ENCODE results near the gene MYO16.

The MYO16 gene

DNA sequence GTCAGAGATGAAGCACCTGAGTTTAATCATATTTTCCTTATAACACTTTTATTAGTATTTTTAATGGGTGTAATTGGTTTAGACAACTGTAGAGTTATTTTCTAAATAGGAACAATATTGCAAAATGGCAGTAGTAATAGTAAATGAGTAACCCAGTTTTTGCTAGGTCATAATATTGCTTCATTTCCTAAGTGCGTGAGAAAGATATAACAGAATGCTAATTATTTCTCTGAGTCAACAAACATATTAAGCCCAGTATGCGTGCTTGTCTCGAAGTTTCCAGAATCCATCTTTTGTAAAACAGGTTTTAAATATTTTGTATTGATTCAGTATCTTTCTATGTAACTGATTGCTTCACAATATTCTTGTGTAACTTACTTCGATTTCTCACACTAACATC lies 315.3 kb downstream of the MYO16 start:
- DNase-seq, result no peak

DNA sequence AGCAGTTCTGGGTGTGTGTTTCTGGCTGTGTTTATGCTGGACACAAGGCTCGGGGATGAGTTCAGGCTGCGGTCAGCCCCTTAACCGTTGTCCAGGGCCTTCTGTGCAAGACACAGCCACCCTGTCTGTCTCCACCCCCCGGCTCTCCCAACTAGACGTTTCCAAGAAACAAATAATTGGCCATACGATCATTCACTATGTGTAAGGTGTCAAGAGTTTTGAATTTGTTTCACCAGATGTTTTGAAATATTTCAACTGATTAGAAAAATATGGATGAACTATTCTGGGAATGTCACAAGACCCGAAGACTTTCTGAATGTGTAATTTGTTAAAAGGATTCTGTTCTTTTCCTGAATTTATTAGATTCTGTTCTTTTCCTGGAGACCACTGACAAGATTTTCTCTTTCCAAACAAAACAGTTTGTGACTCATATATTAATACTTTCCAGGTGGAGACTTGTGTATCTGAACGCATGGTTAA lies 318.2 kb downstream of the MYO16 start:
- no peak for DNase-seq

DNA sequence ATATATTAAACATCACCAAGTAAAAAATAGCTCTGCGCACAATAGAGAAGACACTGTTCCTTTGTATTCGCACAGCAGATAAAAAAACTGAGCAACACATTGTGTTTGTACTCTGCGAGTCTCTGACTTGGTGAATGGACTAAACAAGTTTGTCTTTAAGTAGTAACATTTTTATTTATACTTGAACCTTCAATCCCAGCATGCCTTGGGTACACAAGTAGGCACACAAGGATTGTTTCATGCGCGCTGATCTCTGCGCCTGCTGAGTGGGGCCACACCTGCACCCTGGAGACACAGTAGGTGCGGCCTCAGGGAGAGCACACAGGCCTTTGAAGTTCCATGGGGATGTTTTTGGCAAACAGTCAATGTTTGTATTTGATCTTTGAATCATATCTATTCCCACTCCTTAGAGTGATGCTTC lies 318.9 kb downstream of the MYO16 start:
- DNase-seq, result no peak

DNA sequence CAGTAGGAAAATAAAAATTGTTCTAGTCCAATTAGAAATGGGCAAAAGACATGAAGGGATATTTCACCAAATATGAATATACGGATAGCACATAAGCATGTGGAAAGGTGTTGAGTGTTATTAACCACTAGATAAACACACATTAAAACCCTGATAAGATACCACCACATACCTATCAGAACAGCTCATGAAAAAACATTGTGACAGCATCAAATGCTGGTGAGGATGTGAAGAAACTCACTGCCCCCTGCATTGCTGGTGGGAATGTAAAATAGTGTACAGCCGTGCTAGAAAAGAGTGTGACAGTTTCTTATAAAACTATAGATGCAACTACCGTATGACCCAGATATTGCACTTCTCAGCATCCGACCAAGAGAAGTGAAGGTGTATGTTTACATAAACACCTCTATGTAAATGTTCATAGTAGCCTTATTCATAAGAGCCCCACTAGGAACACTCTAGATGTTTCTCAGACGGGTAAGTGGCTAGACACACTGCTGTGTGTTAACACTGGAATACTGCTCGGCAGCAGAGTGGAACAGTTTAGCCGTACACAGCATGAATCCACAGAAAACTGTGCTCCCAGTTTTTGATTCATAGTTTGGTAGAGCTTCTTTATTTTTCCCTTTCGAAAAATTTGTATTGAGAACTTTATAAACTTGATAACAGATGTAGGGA lies 321.1 kb downstream of the MYO16 start:
- no peak for DNase-seq

DNA sequence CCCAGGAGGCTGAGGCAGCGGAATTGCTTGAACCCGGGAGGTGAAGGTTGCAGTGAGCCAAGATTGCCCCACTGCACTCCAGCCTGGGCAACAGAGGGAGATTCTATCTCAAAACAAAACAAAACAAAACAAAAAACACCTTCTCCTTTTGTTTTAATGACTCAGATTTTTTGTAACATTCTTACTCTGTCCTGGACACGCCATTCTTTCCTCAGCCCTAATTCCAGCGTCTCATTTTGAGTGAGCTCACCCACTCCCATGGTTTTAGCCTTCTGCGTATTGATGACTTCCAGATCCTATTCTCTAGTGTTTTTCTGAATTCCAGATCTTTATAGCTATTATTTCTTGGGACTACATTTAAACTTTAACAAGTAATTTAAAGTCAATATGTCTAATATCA lies 326.3 kb downstream of the MYO16 start:
- DNase-seq, result no peak

DNA sequence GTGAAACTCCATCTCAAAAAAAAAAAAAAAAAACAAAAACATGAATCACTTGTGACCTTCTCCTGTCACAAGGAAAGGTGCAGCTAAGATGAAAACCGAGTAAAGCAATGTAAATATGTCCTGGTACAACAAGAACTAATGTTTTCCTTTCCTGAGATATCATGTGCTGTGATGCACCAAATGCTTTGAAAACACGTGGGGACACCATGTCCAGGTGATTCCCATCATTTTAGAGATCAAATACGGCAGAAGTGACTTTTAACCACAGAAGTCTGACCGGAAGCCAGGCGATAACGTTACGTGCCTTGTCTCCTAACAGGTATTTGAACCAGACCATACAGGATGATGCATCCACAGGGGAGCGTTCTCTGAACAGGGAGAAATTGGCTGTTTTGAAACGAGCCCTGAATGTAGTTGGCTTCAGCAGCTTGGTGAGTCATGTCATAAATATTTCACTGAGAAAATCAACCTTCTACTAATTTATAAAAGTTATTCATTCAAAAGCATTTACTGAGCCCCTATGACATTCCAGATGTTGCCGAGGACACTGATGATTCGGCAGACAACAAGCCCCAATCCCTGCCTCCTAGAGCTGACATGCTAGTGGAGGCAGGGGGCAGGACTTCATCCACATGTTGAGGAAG lies 328.1 kb downstream of the MYO16 start:
- DNase-seq, result no peak

DNA sequence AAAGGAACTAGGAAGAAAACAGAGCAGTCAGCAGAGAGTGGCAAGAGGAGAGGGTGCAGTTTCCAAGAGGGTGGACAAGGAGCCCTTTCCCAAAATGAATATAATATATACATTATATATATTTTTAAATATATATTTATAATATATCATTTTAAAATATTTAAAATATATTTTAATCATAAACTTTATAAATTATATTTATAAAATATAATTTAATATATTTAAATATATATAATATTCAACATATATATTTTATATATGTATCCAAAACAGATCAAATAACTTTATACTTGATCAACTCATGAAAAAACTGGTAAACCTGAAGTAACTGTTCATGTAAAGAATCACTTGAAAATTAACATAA lies 328.6 kb downstream of the MYO16 start:
- DNase-seq, result no peak

DNA sequence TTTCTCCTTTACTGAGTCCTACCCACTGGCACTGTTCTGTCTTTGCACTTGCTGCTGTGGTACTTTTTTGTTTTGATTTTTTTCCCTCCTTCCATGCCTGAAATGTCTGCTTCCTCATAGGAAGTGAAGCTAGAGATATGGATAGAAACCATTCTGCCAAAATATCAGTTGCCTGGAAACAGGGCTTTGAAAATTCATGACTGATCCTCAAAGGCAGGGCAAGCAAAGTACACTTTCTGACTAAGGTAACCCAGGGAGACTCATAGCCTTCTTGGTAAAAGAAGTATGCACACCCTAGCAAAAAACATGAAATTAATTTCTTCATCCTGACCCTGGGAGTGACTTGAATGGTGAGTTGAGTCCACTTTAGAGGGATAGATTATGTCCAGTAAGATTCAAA lies 329.8 kb downstream of the MYO16 start:
- DNase-seq, result no peak

DNA sequence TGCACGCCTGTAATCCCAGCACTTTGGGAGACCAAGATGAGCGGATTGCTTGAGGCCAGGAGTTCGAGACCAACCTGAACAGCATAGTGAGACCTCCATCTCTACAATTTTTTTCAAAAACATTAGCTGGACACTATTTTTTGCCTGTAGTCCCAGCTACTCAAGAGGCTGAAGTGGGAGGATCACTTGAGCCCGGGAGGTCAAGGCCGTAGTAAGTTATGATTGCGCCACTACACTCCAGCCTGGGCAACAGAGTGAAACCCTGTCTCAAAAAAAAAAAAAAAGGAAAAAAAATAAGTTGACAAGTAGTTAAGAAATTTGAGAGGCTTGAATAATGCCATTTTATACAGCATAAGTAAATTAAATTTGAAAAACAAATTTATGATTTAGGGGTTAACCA lies 330.6 kb downstream of the MYO16 start:
- no peak for DNase-seq

DNA sequence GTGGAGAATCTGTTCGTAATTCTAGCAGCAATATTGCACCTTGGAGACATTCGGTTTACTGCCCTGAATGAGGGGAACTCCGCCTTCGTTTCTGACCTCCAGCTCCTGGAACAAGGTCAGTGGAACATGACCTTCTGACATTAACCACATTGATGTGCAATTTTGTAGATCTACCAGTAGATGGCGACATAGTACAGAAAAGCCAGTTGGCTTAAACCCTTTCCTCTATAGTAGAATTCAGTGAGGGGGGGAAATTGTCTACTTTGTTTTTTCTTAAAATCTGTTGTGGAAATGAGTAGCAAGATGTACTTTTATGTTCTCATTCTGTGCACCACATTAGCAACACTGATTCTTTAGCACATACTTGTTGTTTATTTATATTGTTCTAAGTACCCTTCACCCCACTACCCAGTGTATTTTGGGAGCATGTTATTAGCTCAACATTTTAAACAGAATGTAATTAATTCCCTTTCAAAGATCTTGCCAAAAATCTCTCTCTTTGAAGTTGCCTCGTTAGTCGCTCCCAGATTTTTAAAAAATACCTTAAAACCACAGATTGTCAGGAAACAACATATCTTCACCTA lies 332.2 kb downstream of the MYO16 start:
- peak; percentile 7 for DNase-seq

DNA sequence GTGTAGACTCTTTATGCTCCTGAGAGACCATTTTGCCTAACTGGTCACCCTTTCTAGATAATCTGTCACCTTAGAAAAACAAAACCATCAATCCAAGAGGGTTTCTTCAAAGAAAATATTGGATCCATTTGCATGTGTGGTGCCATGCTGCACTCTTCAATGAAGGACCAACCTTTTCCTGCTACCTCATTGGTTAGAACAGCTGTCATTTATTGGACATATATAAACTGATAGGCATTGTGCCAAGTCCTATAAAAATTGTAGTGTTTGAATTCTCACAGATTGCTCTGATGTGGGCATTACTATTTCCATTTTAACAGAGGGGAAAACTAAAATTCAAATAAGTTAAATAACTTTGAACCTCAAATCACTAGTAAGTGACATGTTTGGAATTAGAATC lies 333.2 kb downstream of the MYO16 start:
- DNase-seq, result no peak

DNA sequence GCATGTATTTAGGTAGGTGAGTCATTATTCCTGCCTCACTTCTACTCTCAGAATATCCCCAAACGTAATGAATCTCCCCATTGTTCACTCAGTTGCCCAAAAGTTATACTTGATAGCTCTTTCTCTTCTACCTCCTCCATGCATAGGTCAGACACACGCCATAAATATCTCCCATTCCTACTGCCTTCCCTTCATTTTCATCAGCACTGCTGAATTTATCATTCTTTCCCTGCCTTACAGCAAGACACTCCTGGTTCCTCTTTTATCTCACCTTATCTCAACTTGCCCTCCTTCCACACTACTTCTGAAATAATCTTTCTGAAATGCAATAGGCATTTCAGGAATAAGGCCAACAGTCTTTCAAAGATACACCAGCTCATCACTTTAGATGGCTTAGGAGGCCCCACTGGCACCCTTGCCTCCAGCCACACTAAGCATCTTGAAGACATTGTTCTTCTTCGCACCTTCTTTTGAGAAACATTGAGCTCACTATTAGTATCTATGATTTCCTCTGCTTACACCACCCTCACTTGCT lies 333.9 kb downstream of the MYO16 start:
- no peak for DNase-seq

DNA sequence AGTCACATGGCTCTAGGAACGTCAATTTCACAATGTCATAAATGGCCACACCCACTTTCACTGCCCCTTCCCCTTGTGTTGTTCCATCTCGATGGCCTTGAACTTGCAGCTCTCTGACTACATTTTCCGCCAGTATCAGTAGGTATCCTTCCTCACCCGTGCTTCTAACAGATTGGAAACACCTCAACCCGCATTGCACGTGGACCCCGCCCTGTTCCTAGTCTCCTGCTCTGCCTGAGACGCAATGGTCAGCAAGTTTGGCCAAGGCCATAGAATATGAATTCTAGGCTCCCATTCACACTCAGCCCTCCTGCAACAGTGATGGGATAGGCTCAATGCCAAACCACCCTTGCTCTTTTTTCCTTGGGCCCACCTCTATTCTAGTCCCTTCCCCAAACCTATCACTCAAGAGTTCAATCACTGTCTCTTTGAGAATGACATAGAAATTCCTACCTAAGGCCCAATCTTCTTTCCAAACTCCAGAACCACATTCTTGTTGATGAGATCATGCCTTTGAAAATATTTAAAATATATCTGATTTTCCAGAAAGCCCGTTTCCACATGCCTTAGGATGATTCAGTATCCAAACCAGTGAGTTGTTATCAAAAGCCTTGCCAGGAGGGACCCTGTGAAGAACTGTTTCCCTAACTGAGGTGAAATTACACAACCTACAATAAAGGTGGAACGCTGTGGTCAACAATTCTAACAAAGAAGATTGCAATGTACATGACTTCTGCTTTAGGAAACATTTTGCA lies 334.6 kb downstream of the MYO16 start:
- no peak for DNase-seq

DNA sequence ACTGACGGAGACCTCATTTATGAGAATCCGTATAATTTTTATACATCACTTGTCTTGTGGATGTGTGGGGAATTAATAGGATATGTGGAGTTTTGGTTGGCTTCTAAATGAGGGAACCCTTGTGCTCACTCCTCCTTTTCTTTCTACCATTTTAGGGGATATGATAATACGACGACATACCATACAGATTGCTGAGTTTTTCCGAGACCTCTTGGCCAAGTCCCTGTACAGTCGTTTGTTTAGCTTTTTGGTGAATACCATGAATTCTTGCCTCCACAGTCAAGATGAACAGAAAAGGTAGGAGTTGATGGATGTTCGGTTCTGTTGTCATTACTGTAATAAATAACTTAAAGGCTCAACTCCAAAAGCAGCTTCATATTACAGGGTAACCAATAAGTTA lies 335.2 kb downstream of the MYO16 start:
- no peak for DNase-seq

DNA sequence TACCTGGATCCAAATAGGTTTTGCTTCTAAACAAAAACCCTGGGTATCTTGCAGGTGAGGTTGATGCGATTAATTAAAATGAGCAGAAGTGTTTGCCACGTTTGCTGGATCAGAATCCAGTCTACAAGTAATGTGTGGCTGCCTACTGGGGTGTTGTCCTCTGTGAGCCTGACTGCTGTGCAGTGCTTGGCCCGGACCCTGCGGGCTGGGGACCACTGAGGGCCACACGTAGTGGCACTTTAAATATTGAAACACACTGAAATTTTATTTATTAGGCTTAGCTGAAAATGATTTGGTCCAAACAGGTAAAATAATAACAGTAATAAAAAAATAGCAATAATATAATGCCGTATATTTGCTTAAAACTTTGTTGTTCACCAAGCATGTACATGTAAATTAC lies 338.0 kb downstream of the MYO16 start:
- DNase-seq, result no peak

DNA sequence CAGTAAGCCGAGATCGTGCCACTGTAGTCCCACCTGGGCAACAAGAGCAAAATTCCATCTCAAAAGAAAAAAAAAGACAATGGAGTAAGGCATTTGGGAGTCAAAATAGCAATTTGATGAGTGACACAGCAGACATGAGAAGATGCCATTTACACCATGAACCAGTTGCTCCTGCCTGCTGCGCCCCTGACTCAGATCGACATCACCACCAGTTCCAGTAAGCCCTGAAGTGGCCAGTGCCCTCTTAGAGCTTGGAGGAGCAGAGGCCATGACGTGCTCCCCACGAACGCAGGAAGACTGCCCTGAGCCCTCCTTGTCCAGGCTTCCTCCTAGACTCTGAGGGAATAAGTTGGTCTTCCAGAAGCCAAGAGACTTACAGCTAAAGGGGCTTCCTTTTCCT lies 339.2 kb downstream of the MYO16 start:
- no peak for DNase-seq

DNA sequence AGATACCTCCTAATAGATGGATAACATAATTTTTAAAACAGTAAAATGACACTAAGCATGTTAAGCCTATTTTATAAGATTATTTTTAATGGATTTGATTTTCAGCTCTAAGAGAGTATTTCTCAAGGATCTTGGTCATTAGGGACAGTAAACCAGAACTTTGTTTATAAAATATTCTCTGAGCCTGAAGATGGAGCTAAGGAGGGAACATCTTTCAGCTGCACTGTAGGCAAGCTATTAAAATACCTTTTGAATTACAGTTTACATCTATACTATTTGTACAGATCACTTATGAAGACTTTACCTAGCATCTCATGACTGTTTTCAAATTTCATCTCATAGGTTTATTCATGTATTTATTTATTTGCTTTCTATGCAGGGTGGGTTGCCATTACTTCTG lies 345.3 kb downstream of the MYO16 start:
- DNase-seq, result no peak

DNA sequence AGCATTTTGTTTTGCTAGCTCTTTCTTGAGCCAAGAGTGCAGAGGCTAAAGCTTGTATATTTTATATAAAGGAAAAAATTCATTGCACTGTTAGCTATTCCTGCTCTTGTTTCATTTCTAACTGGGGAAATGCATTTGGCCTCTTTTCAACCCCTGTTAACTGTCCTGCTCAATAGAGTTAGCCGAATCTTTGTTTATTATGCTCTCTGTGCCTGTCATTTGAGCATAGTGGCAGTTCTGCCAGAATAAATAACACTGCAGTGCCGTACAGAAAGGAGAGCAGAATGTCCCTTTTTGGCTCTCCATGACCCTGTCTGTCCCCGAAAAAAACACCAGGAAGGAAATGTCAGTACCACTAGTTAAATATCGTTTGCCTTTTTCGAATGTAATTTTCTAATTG lies 350.8 kb downstream of the MYO16 start:
- DNase-seq, result no peak

DNA sequence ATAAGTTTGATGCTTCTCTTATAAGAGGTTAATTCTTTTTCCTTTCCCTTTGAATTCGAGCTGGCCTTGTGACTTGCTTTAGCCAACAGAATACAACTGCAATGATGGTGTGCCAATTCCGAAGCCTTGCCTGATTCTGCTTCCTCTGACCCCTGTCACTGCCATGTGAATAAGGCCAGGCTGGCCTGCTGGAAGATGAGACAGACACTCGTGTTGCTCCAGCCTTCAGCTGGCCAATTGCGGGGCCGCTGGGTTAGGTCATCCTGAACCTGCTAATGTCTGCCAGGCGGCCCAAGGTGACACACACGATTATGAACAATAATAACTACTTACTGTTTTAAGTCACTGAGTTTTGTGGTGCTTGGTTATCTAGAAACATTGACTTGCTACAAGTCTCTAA lies 352.0 kb downstream of the MYO16 start:
- DNase-seq, result no peak

DNA sequence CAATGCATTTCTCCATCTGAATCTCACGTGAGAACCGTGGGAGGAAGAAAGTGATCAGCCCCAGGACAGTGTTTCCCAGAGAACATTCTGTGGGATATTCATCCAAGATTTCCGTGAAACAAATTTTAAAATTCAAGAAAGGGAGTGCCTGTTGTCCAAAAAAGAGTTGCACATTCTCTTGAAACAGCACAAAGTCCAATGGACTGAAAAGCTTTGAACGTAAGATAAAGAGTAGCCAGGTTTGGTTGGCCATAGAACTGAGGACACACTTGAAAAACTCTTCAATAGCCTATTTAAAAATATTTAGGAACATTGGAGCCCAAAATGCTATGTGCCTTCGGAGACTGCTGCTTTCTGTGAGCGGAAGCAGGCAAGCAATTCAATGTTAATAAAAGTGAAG lies 353.9 kb downstream of the MYO16 start:
- no peak for DNase-seq

DNA sequence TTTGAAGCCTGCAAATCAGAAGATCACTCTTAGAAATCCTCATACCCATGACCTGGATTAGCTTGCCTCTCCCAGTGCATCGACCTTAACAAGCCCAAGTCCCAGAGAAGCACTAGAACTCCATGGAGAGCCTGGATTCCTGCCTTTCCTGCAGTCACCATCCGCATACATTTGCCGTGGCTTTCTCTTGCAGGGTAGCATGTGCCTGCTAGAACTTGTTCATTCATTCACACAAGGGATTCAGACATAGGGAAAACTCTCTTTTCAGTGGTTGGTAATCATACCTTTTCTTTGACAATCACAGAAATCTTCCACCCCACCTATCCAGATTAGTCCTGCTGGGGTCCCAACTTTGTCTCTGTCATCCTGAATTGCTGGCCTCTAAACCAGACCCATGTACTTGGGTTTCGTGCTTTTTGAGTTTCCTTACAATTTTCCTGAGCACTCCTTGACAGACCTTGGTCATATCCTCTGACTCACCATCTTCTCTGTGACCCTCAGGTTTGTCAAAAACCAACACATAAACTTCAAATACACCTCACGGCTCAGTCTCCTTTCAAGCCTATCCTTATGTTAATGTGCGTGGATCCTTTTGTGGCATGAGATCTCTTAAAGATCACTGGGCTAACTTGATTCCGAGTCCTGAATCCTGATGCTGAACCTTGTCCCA lies 355.0 kb downstream of the MYO16 start:
- DNase-seq, result no peak

DNA sequence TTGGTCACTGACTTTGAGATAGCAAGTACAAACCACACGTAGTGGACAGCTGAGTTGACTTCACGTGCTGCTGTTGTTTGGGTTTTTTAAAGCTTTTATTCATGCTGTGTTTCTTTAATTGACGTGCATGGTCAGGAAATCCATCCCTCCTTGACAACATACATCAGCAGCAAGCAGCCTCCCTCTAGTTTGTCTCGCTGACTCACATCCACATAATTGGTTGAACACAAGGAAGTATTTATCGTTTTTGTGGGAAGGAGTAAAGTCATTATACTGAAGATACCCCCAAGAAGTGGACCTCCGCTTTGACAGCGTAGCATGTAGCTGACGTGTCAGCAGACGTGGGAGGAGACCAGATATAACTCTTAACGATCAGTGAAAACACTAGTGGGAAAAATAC lies 355.8 kb downstream of the MYO16 start:
- no peak for DNase-seq

DNA sequence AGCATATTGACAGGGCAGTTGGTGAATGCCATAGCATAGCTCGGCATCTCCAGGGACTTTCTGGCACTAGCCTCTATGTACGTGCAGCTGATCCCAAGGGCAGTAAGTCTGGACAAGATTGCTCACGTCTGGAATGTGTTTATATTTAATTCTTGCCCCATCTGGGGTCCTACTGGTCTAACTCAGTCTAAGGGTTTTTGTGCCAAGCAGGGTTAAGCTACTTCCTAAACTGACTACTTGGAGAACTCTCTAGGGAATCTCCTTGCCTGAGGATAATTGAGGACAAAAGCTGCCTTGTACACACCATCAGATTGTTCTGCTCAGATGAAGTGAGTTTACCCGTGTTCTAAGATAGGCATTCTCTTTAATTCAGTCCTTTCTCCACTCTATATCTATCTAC lies 358.1 kb downstream of the MYO16 start:
- DNase-seq, result no peak

Measured in stimulated activated CD4-positive, alpha-beta T cell treated with anti-CD3 and anti-CD28 coated beads, Interleukin-4, amount 100 ng/mL, for 24 hours (primary cell).